ENCODE results near the gene CDC42EP1. TPM values are rescaled to one million over a fixed set of nuclear protein-coding genes. Genes with fewer than 3 reads are reported as not detected.

Gene CDC42EP1
- total and polyA plus RNA-seq, 12 donors, result 10.6 to 48.3 (median 16.2) TPM

- Histone ChIP-seq H3K9me3 (peaks cover 0 to 6% (median 0%) of the 10 kb centered on the region in 11 donors), H3K4me3 (peak within 1 kb of the TSS; percentile 2 to 84 (median 74)), H3K27me3 (peaks cover 9 to 47% (median 12%) of the 10 kb centered on the region in 7 donors), H3K27ac (peak within 1 kb of the TSS; percentile 63 to 93 (median 88)), H3K4me1 (peaks cover 0 to 44% (median 20%) of the 10 kb centered on the region in 9 donors), H3K36me3 (peaks cover 0 to 18% (median 0%) of the 10 kb centered on the region in 9 donors)
- peak; percentile 53 to 63 for DNase-seq
- no peak for TF ChIP-seq CTCF (IDR thresholded peaks at IDR 0.05)
- intact Hi-C loops (cut with DNase I), result no loop called here
- peak; percentile 57 to 84 (median 67) for ATAC-seq
- WGBS, 2 donors, result 3 to 4% methylated on average over 90 to 99 of the region's 99 CpGs
Observed at GRCh38 chr22:37519268-37520195, 40.7 kb upstream of the CDC42EP1 start, which contains the start of gene CARD10. Gene CARD10, minus strand, starts transcription at chr22:37519415. Its CDS starts 215 bp downstream, at chr22:37519200.

- DNase-seq (no peak), ATAC-seq (peak in 5 of 8 donors; percentile 23 to 70 (median 57))
- H3K27ac ChIP-seq, result peak overlapping the region in 4 of 10 donors; percentile 0 to 53 (median 23)
- TF ChIP-seq CTCF (IDR thresholded peaks at IDR 0.05), result no peak
- H3K9me3 ChIP-seq, result peaks cover 0 to 6% (median 0%) of the 10 kb centered on the region in 11 donors
- WGBS, 2 donors, result 27 to 35% methylated on average over 10 of the region's 10 CpGs
- peaks cover 0 to 15% (median 0%) of the 10 kb centered on the region in 9 donors for H3K36me3 ChIP-seq
- H3K27me3 ChIP-seq, result peaks cover 9 to 54% (median 12%) of the 10 kb centered on the region in 7 donors
- H3K4me3 ChIP-seq, result no peak overlapping the region
- peaks cover 0 to 40% (median 23%) of the 10 kb centered on the region in 9 donors for H3K4me1 ChIP-seq
- intact Hi-C loops (cut with DNase I), result no loop called here
Observed at GRCh38 chr22:37520776-37521191, 39.5 kb upstream of the CDC42EP1 start.

- Histone ChIP-seq H3K27ac (peak overlapping the region in 6 of 10 donors; percentile 0 to 53 (median 21)), H3K27me3 (peaks cover 9 to 54% (median 12%) of the 10 kb centered on the region in 7 donors), H3K4me3 (no peak overlapping the region), H3K36me3 (peaks cover 0 to 10% (median 0%) of the 10 kb centered on the region in 9 donors), H3K4me1 (peaks cover 0 to 40% (median 23%) of the 10 kb centered on the region in 9 donors), H3K9me3 (peaks cover 0 to 5% (median 0%) of the 10 kb centered on the region in 11 donors)
- TF ChIP-seq CTCF (IDR thresholded peaks at IDR 0.05), result no peak
- no peak for DNase-seq
- peak in 1 of 8 donors; percentile 18 for ATAC-seq
- 63 to 64% methylated on average over 14 of the region's 14 CpGs for WGBS, 2 donors
- intact Hi-C loops (cut with DNase I), result no loop called here
Observed at GRCh38 chr22:37521236-37521739, 39.0 kb upstream of the CDC42EP1 start.

- no peak for TF ChIP-seq CTCF (IDR thresholded peaks at IDR 0.05)
- Histone ChIP-seq H3K27me3 (peaks cover 9 to 54% (median 12%) of the 10 kb centered on the region in 7 donors), H3K4me1 (peaks cover 0 to 32% (median 23%) of the 10 kb centered on the region in 9 donors), H3K9me3 (no peaks in the 10 kb centered on the region), H3K4me3 (no peak overlapping the region), H3K36me3 (no peaks in the 10 kb centered on the region), H3K27ac (no peak overlapping the region)
- no peak for ATAC-seq
- intact Hi-C loops (cut with DNase I), result no loop called here
- 88 to 90% methylated on average over 6 of the region's 6 CpGs for WGBS, 2 donors
- DNase-seq, result no peak
Observed at GRCh38 chr22:37522482-37522881, 37.8 kb upstream of the CDC42EP1 start.

Measured in heart right ventricle (tissue), 16 donors.